NAMALWA (cell line): Measurements from ENCODE around the gene PDGFD.

Experiments used
- DNase-seq: peaks from one replicate; pipeline ENCODE4 v3.0.0-alpha.2; 2015; ENCODE audit warnings: low spot score

PDGFD gene

GRCh38 chr11:103920449-103920848, 243.5 kb downstream of the PDGFD start:
- DNase-seq = no peak

- no peak for DNase-seq
Measured at GRCh38 chr11:103910721-103911120, 253.2 kb downstream of the PDGFD start.

- peak; percentile 26 for DNase-seq
Measured at GRCh38 chr11:103907548-103908455, 256.1 kb downstream of the PDGFD start.

GRCh38 chr11:103907136-103907535, 256.8 kb downstream of the PDGFD start:
- no peak for DNase-seq

- no peak for DNase-seq
Measured at GRCh38 chr11:103906291-103906867, 257.6 kb downstream of the PDGFD start.

- no peak for DNase-seq
Measured at GRCh38 chr11:103904324-103904667, 259.7 kb downstream of the PDGFD start.

GRCh38 chr11:103903621-103904323, 260.2 kb downstream of the PDGFD start:
- peak; percentile 81 for DNase-seq

- DNase-seq = peak; percentile 17
Measured at GRCh38 chr11:103902994-103903393, 261.0 kb downstream of the PDGFD start.

GRCh38 chr11:103901656-103902055, 262.3 kb downstream of the PDGFD start:
- no peak for DNase-seq

GRCh38 chr11:103898577-103899336, 265.2 kb downstream of the PDGFD start:
- peak; percentile 68 for DNase-seq

GRCh38 chr11:103898065-103898464, 265.9 kb downstream of the PDGFD start:
- DNase-seq = peak; percentile 57

- DNase-seq = peak; percentile 48
Measured at GRCh38 chr11:103897160-103897936, 266.6 kb downstream of the PDGFD start.

GRCh38 chr11:103895106-103895505, 268.8 kb downstream of the PDGFD start:
- no peak for DNase-seq

GRCh38 chr11:103894673-103895072, 269.3 kb downstream of the PDGFD start:
- no peak for DNase-seq

GRCh38 chr11:103894034-103894433, 269.9 kb downstream of the PDGFD start:
- DNase-seq = no peak

- no peak for DNase-seq
Measured at GRCh38 chr11:103893371-103893770, 270.6 kb downstream of the PDGFD start.

- no peak for DNase-seq
Measured at GRCh38 chr11:103892603-103893002, 271.3 kb downstream of the PDGFD start.

- no peak for DNase-seq
Measured at GRCh38 chr11:103890654-103891053, 273.3 kb downstream of the PDGFD start.

GRCh38 chr11:103889679-103890078, 274.3 kb downstream of the PDGFD start:
- DNase-seq = no peak

GRCh38 chr11:103888541-103888951, 275.4 kb downstream of the PDGFD start:
- DNase-seq = no peak

GRCh38 chr11:103887001-103887658, 276.8 kb downstream of the PDGFD start:
- peak; percentile 80 for DNase-seq
